ENCODE results near the gene YJU2. TPM values are rescaled to one million over a fixed set of nuclear protein-coding genes. Genes with fewer than 3 reads are reported as not detected.
"Not testable (repeated sequence)": the region's sequence is repeated elsewhere in the genome, so short reads cannot be mapped to it uniquely, and the experiment has no call there.

The YJU2 gene
- total RNA-seq, 2 experiments from 2014 or later, result 24.8 to 25.5 TPM

DNA sequence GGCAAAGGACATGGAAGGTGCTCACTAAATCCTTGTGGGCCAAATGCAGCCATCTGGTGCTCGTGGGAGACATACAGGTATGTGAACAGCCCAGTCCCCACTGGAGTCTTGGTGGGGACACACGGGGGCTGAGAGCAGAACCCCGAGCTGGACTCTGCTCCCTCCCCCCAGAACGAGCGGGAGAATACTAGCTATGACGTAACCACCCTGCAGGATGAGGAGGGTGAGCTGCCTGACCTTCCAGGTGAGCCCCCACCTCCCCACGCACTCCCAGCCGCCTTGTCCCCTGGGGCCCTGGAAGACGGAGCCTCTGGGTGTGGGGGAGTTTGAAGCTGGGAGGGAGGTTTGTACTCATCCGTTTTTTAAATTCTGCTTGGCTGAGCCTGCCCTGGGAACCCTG lies 31.1 kb upstream of the YJU2 start:
- peaks cover 8% of the 10 kb centered on the region for H3K4me1 Mint-ChIP-seq
- POLR2A ChIA-PET, result no interaction called here
- H3K4me3 Mint-ChIP-seq, result no peak overlapping the region
- no peaks in the 10 kb centered on the region for H3K27me3 Mint-ChIP-seq
- CTCF ChIA-PET, result interaction anchor here (1.4 kb wide), 1 partner anchor 12 kb away, joined by 3 read pairs; no protein-coding TSS in a partner anchor
- peaks cover 3% of the 10 kb centered on the region for H3K9me3 Mint-ChIP-seq
- no peaks in the 10 kb centered on the region for H3K36me3 Mint-ChIP-seq (ENCODE audit: low read depth)
- DNase-seq, result no peak
- no peak overlapping the region for H3K27ac Mint-ChIP-seq

- H3K4me1 Mint-ChIP-seq, result peaks cover 8% of the 10 kb centered on the region
- H3K4me3 Mint-ChIP-seq, result no peak overlapping the region
- no peak overlapping the region for H3K27ac Mint-ChIP-seq
- ChIA-PET POLR2A (no interaction called here), CTCF (interaction anchor here (0.6 to 1.3 kb wide), 2 partner anchors 15 to 183 kb away, joined by 3 read pairs; partner anchors contain the start of gene SH3GL1)
- DNase-seq, result no peak
- peaks cover 3% of the 10 kb centered on the region for H3K9me3 Mint-ChIP-seq
- H3K36me3 Mint-ChIP-seq (ENCODE audit: low read depth), result no peaks in the 10 kb centered on the region
- no peaks in the 10 kb centered on the region for H3K27me3 Mint-ChIP-seq
These were observed 30.0 kb upstream of the YJU2 start for GRCh38 chr19:4216846-4217245.

DNA sequence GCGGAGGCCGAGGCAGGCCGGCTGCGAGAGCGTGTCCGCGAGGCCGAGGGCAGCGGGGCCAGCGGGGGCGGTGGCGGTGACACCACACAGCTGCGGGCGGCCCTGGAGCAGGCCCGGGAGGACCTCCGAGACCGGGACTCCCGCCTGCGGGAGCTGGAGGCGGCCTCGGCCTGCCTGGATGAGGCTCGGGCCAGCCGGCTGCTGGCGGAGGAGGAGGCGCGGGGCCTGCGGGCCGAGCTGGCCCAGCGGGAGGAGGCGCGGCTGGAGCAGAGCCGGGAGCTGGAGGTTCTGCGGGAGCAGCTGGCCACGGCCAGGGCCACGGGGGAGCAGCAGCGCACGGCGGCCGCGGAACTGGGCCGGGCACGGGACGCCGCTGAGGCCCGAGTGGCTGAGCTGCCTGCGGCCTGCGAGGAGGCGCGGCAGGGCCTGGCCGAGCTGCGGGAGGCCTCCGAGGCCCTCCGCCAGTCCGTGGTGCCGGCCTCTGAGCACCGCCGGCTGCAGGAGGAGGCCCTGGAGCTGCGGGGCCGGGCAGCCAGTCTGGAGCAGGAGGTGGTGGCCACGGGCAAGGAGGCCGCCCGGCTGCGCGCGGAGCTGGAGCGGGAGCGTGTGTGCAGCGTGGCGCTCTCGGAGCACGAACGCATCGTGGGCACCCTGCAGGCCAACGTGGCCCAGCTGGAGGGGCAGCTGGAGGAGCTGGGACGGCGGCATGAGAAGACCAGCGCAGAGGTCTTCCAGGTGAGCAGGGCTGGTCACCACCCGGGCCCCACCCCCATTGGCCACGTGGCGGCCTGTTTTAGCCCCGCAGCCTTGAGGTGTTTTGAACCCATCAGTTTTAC lies 29.2 kb upstream of the YJU2 start:
- peaks cover 8% of the 10 kb centered on the region for H3K4me1 Mint-ChIP-seq
- POLR2A ChIA-PET, result no interaction called here
- H3K9me3 Mint-ChIP-seq, result peaks cover 3% of the 10 kb centered on the region
- no peak overlapping the region for H3K4me3 Mint-ChIP-seq
- DNase-seq, result no peak
- H3K27me3 Mint-ChIP-seq, result no peaks in the 10 kb centered on the region
- CTCF ChIA-PET, result interaction anchor here (0.6 to 1.3 kb wide), 2 partner anchors 14 to 182 kb away, joined by 3 read pairs; partner anchors contain the start of gene SH3GL1
- no peaks in the 10 kb centered on the region for H3K36me3 Mint-ChIP-seq (ENCODE audit: low read depth)
- H3K27ac Mint-ChIP-seq, result no peak overlapping the region

- H3K27me3 Mint-ChIP-seq; DNase-seq; H3K36me3 Mint-ChIP-seq (ENCODE audit: low read depth); H3K4me3 Mint-ChIP-seq; H3K4me1 Mint-ChIP-seq; H3K27ac Mint-ChIP-seq; H3K9me3 Mint-ChIP-seq; POLR2A ChIA-PET: not testable (repeated sequence)
- CTCF ChIA-PET, result interaction anchor here (0.6 kb wide), 1 partner anchor 894 kb away, joined by 3 read pairs; no protein-coding TSS in a partner anchor
These were observed 28.4 kb upstream of the YJU2 start for GRCh38 chr19:4218523-4218922.

- POLR2A ChIA-PET, result interaction anchor here (0.6 kb wide), 1 partner anchor 36 kb away, joined by 11 read pairs; no protein-coding TSS in a partner anchor
- no peaks in the 10 kb centered on the region for H3K27me3 Mint-ChIP-seq
- DNase-seq, result no peak
- no peaks in the 10 kb centered on the region for H3K4me1 Mint-ChIP-seq
- H3K9me3 Mint-ChIP-seq, result peaks cover 3% of the 10 kb centered on the region
- H3K4me3 Mint-ChIP-seq, result no peak overlapping the region
- no peak overlapping the region for H3K27ac Mint-ChIP-seq
- CTCF ChIA-PET, result no interaction called here
- no peaks in the 10 kb centered on the region for H3K36me3 Mint-ChIP-seq (ENCODE audit: low read depth)
These were observed 26.7 kb upstream of the YJU2 start for GRCh38 chr19:4220188-4220587.

GRCh38 chr19:4224470-4224869 lies 22.4 kb upstream of the YJU2 start:
- Mint-ChIP-seq H3K4me3 (no peak overlapping the region), H3K27ac (no peak overlapping the region), H3K36me3 (ENCODE audit: low read depth) (no peaks in the 10 kb centered on the region), H3K4me1 (no peaks in the 10 kb centered on the region), H3K9me3 (no peaks in the 10 kb centered on the region), H3K27me3 (peaks cover 2% of the 10 kb centered on the region)
- no peak for DNase-seq
- POLR2A ChIA-PET, result no interaction called here
- CTCF ChIA-PET, result no interaction called here

GRCh38 chr19:4225885-4226284 lies 21.0 kb upstream of the YJU2 start:
- ChIA-PET POLR2A (no interaction called here), CTCF (interaction anchor here (0.6 kb wide), 1 partner anchor 10 kb away, joined by 4 read pairs; no protein-coding TSS in a partner anchor)
- Mint-ChIP-seq H3K27ac (no peak overlapping the region), H3K4me3 (no peak overlapping the region), H3K36me3 (ENCODE audit: low read depth) (no peaks in the 10 kb centered on the region), H3K9me3 (no peaks in the 10 kb centered on the region), H3K27me3 (peaks cover 2% of the 10 kb centered on the region), H3K4me1 (no peaks in the 10 kb centered on the region)
- no peak for DNase-seq

- Mint-ChIP-seq H3K4me3 (no peak overlapping the region), H3K27ac (no peak overlapping the region), H3K36me3 (ENCODE audit: low read depth) (no peaks in the 10 kb centered on the region), H3K27me3 (peaks cover 2% of the 10 kb centered on the region), H3K9me3 (no peaks in the 10 kb centered on the region), H3K4me1 (peaks cover 2% of the 10 kb centered on the region)
- no peak for DNase-seq
- ChIA-PET POLR2A (no interaction called here), CTCF (interaction anchor here (1.4 kb wide), 1 partner anchor 13 kb away, joined by 3 read pairs; no protein-coding TSS in a partner anchor)
These were observed 19.1 kb upstream of the YJU2 start for GRCh38 chr19:4227771-4228170.

- no peak overlapping the region for H3K4me3 Mint-ChIP-seq
- peaks cover 2% of the 10 kb centered on the region for H3K27me3 Mint-ChIP-seq
- no peaks in the 10 kb centered on the region for H3K36me3 Mint-ChIP-seq (ENCODE audit: low read depth)
These were observed 18.1 kb upstream of the YJU2 start for GRCh38 chr19:4228765-4229178.

DNA sequence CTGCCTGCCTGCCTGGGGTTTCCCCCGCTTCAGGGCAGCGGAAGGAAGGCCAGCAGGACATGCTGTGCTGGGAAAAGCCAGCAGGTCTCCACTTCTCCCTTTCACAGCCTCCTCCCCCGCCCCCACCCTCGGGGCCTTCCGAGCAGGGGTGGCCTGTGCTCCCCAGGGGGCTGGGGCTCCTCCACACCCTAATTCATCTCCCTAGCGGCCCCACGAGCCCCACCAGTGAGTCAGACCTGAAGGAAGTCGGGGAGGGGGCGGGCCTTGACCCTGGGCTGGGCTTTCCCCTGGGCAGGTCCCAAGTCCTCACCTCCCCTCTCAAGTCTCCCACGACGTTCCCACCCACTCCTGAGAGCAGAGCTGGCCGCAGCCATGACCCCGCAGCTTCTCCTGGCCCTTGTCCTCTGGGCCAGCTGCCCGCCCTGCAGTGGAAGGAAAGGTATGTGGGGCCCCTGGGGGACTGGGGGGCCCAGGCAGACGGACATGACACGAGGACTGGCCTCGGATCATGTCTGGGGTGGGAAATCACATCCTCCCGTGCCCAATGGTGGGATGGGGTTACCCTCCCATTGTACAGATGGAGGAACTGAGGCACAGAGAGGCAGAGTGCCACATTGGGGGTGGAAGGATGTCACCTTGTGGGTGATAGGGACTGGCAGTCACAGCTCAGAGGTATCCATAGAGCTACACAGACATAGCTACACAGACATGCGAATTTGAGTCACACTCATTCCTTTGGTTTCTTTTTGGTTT lies 17.5 kb upstream of the YJU2 start, which contains the start of gene EBI3:
EBI3 (plus strand) TSS at position 345 of the 753 bp plus-strand sequence; CDS start at position 373, 28 bp downstream.
- Mint-ChIP-seq H3K27me3 (peaks cover 2% of the 10 kb centered on the region), H3K9me3 (no peaks in the 10 kb centered on the region), H3K4me1 (peaks cover 2% of the 10 kb centered on the region), H3K36me3 (ENCODE audit: low read depth) (no peaks in the 10 kb centered on the region), H3K27ac (peak within 1 kb of the TSS; percentile 31), H3K4me3 (no peak within 1 kb of the TSS)
- ChIA-PET CTCF (interaction anchor here (0.8 to 1.1 kb wide), 2 partner anchors 76 to 242 kb away, joined by 3 to 4 read pairs; partner anchors contain the start of gene CREB3L3), POLR2A (no interaction called here)
- no peak for DNase-seq

More at GRCh38 chr19:4228765-4229178, 18.1 kb upstream of the YJU2 start:
- peaks cover 2% of the 10 kb centered on the region for H3K4me1 Mint-ChIP-seq
- ChIA-PET CTCF (interaction anchor here (1.1 to 1.4 kb wide), 2 partner anchors 14 to 76 kb away, joined by 3 read pairs; partner anchors contain the start of gene CREB3L3), POLR2A (no interaction called here)
- DNase-seq, result no peak
- no peaks in the 10 kb centered on the region for H3K9me3 Mint-ChIP-seq
- no peak overlapping the region for H3K27ac Mint-ChIP-seq

- POLR2A ChIA-PET, H3K9me3 Mint-ChIP-seq: not testable (repeated sequence)
- CTCF ChIA-PET, result interaction anchor here (0.7 to 0.8 kb wide), 2 partner anchors 77 to 242 kb away, joined by 4 read pairs; partner anchors contain the start of gene CREB3L3
These were observed 16.6 kb upstream of the YJU2 start for GRCh38 chr19:4230237-4230636.

DNA sequence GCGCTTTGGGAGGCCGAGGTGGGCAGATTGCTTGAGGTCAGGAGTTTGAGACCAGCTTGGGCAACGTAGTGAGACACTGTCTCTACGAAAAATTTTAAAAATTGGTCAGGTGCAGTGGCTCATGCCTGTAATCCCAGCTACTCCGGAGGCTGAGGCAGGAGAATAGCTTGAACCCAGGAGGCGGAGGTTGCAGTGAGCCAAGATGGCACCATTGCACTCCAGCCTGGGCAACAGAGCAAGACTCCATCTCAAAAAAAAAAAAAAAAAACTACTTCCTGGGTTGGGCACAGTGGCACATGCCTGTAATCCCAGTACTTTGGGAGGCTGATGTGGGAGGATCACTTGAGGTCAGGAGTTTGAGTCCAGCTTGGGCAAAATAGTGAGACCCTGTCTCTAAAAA lies 15.4 kb upstream of the YJU2 start:
- H3K27ac Mint-ChIP-seq; H3K27me3 Mint-ChIP-seq; POLR2A ChIA-PET; H3K9me3 Mint-ChIP-seq; DNase-seq; H3K4me3 Mint-ChIP-seq; H3K4me1 Mint-ChIP-seq; H3K36me3 Mint-ChIP-seq (ENCODE audit: low read depth): not testable (repeated sequence)
- CTCF ChIA-PET, result interaction anchor here (0.7 kb wide), 1 partner anchor 15 kb away, joined by 3 read pairs; no protein-coding TSS in a partner anchor

More at GRCh38 chr19:4230237-4230636, 16.6 kb upstream of the YJU2 start:
- not testable (repeated sequence) for H3K27ac Mint-ChIP-seq; H3K4me1 Mint-ChIP-seq; H3K27me3 Mint-ChIP-seq; DNase-seq; H3K4me3 Mint-ChIP-seq; H3K36me3 Mint-ChIP-seq (ENCODE audit: low read depth)

DNA sequence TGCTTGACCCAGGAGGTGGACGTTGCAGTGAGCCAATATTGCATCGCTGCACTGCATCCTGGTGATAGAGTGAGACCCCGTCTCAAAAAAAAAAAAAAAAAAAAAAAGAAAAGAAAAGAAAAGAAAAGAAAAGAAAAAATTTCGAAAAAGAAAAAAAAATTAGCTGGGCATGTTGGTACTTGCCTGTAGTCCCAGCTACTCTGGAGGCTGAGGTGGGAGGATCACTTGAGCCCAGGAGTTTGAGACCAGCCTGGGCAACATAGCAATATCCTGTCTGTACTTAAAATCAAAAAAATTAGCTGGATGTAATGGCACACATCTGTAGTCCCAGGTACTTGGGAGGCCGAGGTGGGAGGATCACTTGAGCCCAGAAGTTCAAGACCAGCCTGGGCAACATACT lies 14.7 kb upstream of the YJU2 start:
- H3K4me1 Mint-ChIP-seq; H3K9me3 Mint-ChIP-seq; POLR2A ChIA-PET; H3K27me3 Mint-ChIP-seq; H3K4me3 Mint-ChIP-seq; DNase-seq; H3K36me3 Mint-ChIP-seq (ENCODE audit: low read depth): not testable (repeated sequence)
- peak overlapping the region; percentile 13 for H3K27ac Mint-ChIP-seq
- CTCF ChIA-PET, result interaction anchor here (0.7 to 2.7 kb wide), 5 partner anchors 11 to 16 kb away, joined by 3 to 13 read pairs (median 3); partner anchors contain the start of gene YJU2
